HEK293 (cell line): ENCODE measurements around the gene EVC.

ENCODE experiments used
- CTCF ChIP-seq: fragments of 450-650 bp; formaldehyde crosslinking; IDR thresholded peaks from 2 replicates; pipeline ENCODE4 v1.5.1; 2016; ENCODE audit warnings: missing biosample characterization, missing genetic modification characterization
- HOXA7 ChIP-seq: sonication (generic); formaldehyde crosslinking; IDR thresholded peaks from 2 replicates; pipeline ENCODE4 v1.8.1; 2022; ENCODE audit warnings: missing genetic modification reagents, borderline replicate concordance
- HOXD13 ChIP-seq: sonication (generic); formaldehyde crosslinking; IDR thresholded peaks from 2 replicates; pipeline ENCODE4 v1.8.0; 2022; ENCODE audit warnings: missing genetic modification reagents, borderline replicate concordance
- PBX3 ChIP-seq: sonication (generic); formaldehyde crosslinking; IDR thresholded peaks from 2 replicates; pipeline ENCODE4 v1.8.1; 2022; ENCODE audit warnings: mild to moderate bottlenecking, moderate library complexity, missing genetic modification reagents
- PRDM1 ChIP-seq: fragments of 450-650 bp; formaldehyde crosslinking; IDR thresholded peaks from 2 replicates; pipeline ENCODE4; 2016; ENCODE audit warnings: missing biosample characterization, missing genetic modification characterization
- PRDM10 ChIP-seq: fragments of 450-650 bp; formaldehyde crosslinking; IDR thresholded peaks from 2 replicates; pipeline ENCODE4 v1.5.1; 2016; ENCODE audit warnings: missing biosample characterization, missing genetic modification characterization
- ZNF114 ChIP-seq: fragments of 450-650 bp; formaldehyde crosslinking; IDR thresholded peaks from 2 replicates; pipeline ENCODE4 v1.5.0; 2017; ENCODE audit warnings: missing biosample characterization, missing genetic modification characterization
- ZNF670 ChIP-seq: fragments of 450-650 bp; formaldehyde crosslinking; IDR thresholded peaks from 2 replicates; pipeline ENCODE4 v1.5.1; 2016; ENCODE audit warnings: missing biosample characterization, missing genetic modification characterization, low read depth
- ZNF747 ChIP-seq: fragments of 450-650 bp; formaldehyde crosslinking; IDR thresholded peaks from 2 replicates; pipeline ENCODE4 v1.5.1; 2016; ENCODE audit warnings: missing biosample characterization, missing genetic modification characterization
- ZNF776 ChIP-seq: fragments of 450-650 bp; formaldehyde crosslinking; IDR thresholded peaks from 2 replicates; pipeline ENCODE4 v1.5.0; 2017; ENCODE audit warnings: missing biosample characterization, missing genetic modification characterization, borderline replicate concordance
- ZNF777 ChIP-seq: fragments of 450-650 bp; formaldehyde crosslinking; IDR thresholded peaks from 2 replicates; pipeline ENCODE4 v1.5.1; 2017; ENCODE audit warnings: missing biosample characterization, missing genetic modification characterization, borderline replicate concordance
- ZNF837 ChIP-seq: fragments of 450-650 bp; formaldehyde crosslinking; IDR thresholded peaks from 2 replicates; pipeline ENCODE4 v1.5.1; 2016; ENCODE audit warnings: missing biosample characterization, missing genetic modification characterization
- TF ChIP-seq, protein P1 (sequence below): fragments of 450-650 bp; formaldehyde crosslinking; IDR thresholded peaks from 2 replicates; pipeline ENCODE4 v1.5.1; 2016; ENCODE audit warnings: missing biosample characterization, missing genetic modification characterization
- TF ChIP-seq, protein P2 (sequence below): fragments of 450-650 bp; formaldehyde crosslinking; IDR thresholded peaks from 2 replicates; pipeline ENCODE4 v1.5.1; 2017; ENCODE audit warnings: missing biosample characterization, mild to moderate bottlenecking, missing genetic modification characterization, moderate library complexity

DNA sequence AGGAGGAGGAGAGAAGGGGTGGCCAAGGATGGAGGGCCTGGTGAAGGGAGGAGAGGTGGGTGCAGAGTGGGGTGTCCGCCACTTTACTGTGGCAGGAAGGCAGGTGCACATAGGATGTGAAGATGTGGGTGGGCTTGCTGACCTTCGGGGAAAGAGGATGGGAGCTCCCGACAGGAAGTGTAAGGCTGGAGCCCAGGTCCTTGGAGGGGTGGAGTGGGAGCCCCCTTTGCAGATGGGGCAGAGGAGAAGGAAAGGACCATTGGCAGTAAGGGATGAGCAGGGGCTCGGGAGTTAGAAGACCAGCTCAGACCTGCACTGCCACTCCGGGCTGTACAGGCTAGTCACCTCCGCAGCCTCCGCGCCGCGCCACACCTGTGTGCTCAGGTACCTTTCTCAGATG lies 89.5 kb downstream of the EVC start:
- TF ChIP-seq HOXD13 (CRISPR knock-in tag): no peak
- TF ChIP-seq HOXA7 (CRISPR knock-in tag): no peak
- TF ChIP-seq ZNF777 (tag by site-specific recombination): no peak
- TF ChIP-seq ZNF776 (tag by site-specific recombination): no peak
- no peak for TF ChIP-seq ZNF670
- TF ChIP-seq CTCF (tag by site-specific recombination): no peak
- TF ChIP-seq PRDM10: no peak
- no peak for TF ChIP-seq ZNF837
- TF ChIP-seq PBX3 (CRISPR knock-in tag): no peak
- TF ChIP-seq, protein P1, sequence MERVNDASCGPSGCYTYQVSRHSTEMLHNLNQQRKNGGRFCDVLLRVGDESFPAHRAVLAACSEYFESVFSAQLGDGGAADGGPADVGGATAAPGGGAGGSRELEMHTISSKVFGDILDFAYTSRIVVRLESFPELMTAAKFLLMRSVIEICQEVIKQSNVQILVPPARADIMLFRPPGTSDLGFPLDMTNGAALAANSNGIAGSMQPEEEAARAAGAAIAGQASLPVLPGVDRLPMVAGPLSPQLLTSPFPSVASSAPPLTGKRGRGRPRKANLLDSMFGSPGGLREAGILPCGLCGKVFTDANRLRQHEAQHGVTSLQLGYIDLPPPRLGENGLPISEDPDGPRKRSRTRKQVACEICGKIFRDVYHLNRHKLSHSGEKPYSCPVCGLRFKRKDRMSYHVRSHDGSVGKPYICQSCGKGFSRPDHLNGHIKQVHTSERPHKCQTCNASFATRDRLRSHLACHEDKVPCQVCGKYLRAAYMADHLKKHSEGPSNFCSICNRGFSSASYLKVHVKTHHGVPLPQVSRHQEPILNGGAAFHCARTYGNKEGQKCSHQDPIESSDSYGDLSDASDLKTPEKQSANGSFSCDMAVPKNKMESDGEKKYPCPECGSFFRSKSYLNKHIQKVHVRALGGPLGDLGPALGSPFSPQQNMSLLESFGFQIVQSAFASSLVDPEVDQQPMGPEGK (tag by site-specific recombination): no peak
- TF ChIP-seq ZNF747 (tag by site-specific recombination): no peak
- no peak for TF ChIP-seq PRDM1 (tag by site-specific recombination)
- no peak for TF ChIP-seq ZNF114 (tag by site-specific recombination)
- TF ChIP-seq, protein P2, sequence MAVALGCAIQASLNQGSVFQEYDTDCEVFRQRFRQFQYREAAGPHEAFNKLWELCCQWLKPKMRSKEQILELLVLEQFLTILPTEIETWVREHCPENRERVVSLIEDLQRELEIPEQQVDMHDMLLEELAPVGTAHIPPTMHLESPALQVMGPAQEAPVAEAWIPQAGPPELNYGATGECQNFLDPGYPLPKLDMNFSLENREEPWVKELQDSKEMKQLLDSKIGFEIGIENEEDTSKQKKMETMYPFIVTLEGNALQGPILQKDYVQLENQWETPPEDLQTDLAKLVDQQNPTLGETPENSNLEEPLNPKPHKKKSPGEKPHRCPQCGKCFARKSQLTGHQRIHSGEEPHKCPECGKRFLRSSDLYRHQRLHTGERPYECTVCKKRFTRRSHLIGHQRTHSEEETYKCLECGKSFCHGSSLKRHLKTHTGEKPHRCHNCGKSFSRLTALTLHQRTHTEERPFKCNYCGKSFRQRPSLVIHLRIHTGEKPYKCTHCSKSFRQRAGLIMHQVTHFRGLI (tag by site-specific recombination): no peak
